Measurements from ENCODE around the gene EGF.
A peak's percentile ranks its signal among the peaks of the same experiment; 100 is the strongest.

EGF gene

GRCh38 chr4:110004556-110004955 lies 91.9 kb downstream of the EGF start:
- no peak for TF ChIP-seq POLR2A (IDR thresholded peaks at IDR 0.05; ENCODE audit: low read length)
- TF ChIP-seq GATA1 (IDR thresholded peaks at IDR 0.05; ENCODE audit: low read depth, low read length), result no peak
- no peak for DNase-seq

GRCh38 chr4:110005461-110006056 lies 92.9 kb downstream of the EGF start:
- peak; percentile 72 to 80 for DNase-seq
- TF ChIP-seq POLR2A (IDR thresholded peaks at IDR 0.05; ENCODE audit: low read length), result no peak
- TF ChIP-seq GATA1 (IDR thresholded peaks at IDR 0.05; ENCODE audit: low read depth, low read length), result no peak

- no peak for DNase-seq
- TF ChIP-seq POLR2A (IDR thresholded peaks at IDR 0.05; ENCODE audit: low read length), result no peak
- no peak for TF ChIP-seq GATA1 (IDR thresholded peaks at IDR 0.05; ENCODE audit: low read depth, low read length)
These were observed 94.5 kb downstream of the EGF start for GRCh38 chr4:110007217-110007616.

DNA sequence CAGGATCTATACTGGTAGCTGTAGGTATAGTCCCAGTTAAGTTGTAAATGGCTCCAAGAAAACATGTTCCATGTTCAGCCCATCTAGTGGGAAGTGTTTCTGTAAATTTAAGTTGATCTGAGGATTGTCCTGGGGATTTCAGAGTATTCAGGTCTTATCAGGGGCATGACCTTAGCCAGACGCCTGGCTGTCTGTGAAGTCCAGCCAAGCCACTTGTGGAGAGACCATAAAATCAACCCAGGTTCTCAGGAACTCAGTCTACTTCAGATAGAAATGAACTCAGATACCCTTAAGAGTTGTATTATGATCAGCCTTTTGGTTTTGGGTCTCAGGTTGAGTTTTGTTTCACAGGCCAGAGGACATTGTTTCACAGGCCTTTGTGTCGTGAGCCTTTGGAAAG lies 95.9 kb downstream of the EGF start:
- DNase-seq, result no peak
- TF ChIP-seq GATA1 (IDR thresholded peaks at IDR 0.05; ENCODE audit: low read depth, low read length) (no peak), POLR2A (IDR thresholded peaks at IDR 0.05; ENCODE audit: low read length) (no peak)

- TF ChIP-seq GATA1 (IDR thresholded peaks at IDR 0.05; ENCODE audit: low read depth, low read length) (no peak), POLR2A (IDR thresholded peaks at IDR 0.05; ENCODE audit: low read length) (no peak)
- DNase-seq, result no peak
These were observed 96.9 kb downstream of the EGF start for GRCh38 chr4:110009550-110009949.

DNA sequence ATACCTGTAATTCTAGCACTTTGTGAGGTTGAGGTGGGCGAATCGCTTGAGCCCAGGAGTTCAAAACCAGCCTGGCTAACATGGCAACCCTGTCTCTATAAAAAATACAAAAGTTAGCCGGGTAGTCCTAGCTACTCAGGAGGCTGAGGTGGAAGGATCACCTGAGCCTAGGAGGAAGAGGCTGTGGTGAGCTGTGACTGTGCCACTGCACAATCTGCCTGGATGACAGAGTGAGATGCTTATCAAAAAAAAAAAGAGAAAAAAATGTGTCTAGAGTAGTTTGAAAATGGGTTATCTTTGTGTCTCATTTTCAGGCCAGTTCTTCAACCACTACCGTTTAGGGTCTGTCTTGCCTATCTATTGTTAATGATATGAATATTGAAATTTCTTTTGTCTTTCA lies 98.1 kb downstream of the EGF start:
- DNase-seq, result no peak
- TF ChIP-seq POLR2A (IDR thresholded peaks at IDR 0.05; ENCODE audit: low read length) (no peak), GATA1 (IDR thresholded peaks at IDR 0.05; ENCODE audit: low read depth, low read length) (no peak)

DNA sequence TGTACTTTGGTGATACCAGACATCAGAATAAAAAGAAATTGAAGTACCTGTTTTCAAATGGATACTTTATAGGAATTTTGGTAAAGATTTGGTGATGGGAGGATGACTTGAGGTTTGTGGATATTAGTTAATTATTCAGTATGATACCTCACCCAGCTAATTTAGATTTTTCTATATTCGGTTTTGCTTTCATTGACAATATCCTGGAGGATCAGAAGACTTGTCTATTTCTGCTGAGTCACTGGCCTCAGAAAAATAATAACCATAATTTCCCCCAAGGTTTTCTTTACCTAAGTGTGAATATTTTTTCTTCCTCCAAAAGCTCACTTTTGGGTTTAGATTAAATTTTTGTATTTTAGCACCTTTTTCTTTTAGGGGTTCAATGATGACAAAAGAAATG lies 100.2 kb downstream of the EGF start:
- no peak for DNase-seq
- TF ChIP-seq POLR2A (IDR thresholded peaks at IDR 0.05; ENCODE audit: low read length) (no peak), GATA1 (IDR thresholded peaks at IDR 0.05; ENCODE audit: low read depth, low read length) (no peak)

DNA sequence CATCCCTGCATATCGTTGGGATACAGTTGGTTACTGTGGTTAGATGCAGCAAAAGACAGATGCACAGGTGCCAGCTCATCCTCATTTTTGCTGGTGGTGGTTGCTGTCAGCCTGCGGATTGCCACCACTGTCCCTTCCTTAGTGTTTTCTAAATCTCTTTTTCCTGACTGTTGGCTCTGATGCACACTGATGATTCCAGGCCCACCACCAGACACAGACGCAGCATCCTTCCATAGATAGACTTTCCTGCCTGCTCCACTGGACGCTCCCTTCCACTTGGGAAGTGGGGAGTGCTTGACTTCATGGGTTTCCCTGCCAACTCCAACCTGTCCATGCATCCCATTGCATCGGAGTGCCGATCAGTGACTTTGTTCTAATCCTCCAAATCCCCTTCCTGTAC lies 101.5 kb downstream of the EGF start:
- no peak for TF ChIP-seq POLR2A (IDR thresholded peaks at IDR 0.05; ENCODE audit: low read length)
- TF ChIP-seq GATA1 (IDR thresholded peaks at IDR 0.05; ENCODE audit: low read depth, low read length), result no peak
- no peak for DNase-seq

DNA sequence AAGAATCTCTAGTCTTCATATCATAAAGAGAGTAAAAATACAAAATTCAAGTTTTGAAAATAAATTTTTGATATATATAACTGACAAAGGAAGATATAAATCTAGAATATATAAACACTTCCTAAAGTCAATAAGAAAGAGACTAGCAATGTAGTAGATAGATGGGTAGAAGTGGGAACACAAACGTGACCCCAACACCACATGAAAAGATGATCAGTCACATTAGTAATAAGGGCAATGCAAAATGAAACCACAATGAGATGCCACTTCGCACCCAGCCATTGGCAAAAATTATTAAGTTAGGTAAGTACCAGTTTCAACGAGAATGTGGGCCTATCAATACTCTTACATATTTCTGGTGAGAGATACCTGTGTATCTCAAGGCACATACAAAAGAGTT lies 106.5 kb downstream of the EGF start:
- TF ChIP-seq GATA1 (IDR thresholded peaks at IDR 0.05; ENCODE audit: low read depth, low read length) (no peak), POLR2A (IDR thresholded peaks at IDR 0.05; ENCODE audit: low read length) (no peak)
- no peak for DNase-seq

DNA sequence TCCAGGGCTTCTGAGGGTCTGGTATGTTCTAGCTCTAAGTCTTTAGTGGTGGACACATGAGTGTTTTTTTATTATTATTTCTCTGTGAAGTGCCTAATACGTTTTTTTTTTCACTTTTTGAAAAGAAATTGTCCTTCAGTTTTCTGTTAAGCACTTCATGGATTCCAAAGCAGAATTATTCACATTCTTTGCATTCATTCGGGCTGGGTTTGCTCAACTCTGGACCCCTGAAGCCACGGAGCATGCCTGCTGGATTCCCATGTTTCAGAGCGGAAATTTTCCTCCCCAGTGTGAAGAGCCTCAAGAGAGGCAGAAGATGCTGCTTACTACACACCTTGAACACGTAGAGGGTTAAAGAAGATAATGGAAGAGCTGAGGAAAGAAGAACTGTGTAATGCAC lies 107.5 kb downstream of the EGF start:
- TF ChIP-seq POLR2A (IDR thresholded peaks at IDR 0.05; ENCODE audit: low read length) (no peak), GATA1 (IDR thresholded peaks at IDR 0.05; ENCODE audit: low read depth, low read length) (no peak)
- no peak for DNase-seq

DNA sequence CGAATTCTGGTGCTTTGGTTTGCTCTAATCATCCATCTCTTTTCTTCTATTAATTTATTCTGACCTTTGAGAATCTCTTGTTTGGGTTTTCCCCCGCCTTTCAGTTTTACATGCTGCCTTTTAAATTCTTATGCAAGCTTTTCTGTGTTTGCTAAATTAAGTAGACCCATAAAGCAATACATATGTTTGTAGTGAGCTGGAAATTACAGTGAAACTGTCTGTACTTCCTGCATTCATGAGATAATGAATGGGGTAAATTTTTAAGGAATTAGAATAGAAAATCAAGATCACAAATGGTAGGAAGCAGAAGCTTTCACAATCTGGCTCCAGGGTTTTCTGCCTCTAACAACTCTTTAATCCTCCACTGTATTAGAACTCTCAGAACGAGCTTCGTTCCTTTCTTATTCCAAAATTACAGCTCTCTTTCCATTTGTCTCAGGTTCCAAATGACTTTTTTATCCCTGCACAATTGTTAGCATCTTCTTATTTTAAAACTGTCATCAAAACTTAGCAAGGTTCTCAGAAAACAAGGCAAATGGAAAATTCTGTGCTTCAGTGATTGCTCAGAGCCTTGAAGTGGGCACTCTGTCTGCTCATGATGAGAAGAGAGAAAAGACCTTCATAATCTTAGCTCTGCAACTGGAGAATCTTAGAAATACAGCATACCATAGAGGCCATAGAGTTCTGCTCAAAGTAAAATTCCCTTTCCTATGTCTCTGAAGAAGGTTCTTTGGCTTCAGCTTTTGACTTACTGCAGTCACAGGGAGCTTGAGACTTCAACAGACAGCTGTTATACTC lies 108.2 kb downstream of the EGF start:
- no peak for DNase-seq
- TF ChIP-seq GATA1 (IDR thresholded peaks at IDR 0.05; ENCODE audit: low read depth, low read length), result no peak
- no peak for TF ChIP-seq POLR2A (IDR thresholded peaks at IDR 0.05; ENCODE audit: low read length)

- no peak for DNase-seq
- TF ChIP-seq POLR2A (IDR thresholded peaks at IDR 0.05; ENCODE audit: low read length) (no peak), GATA1 (IDR thresholded peaks at IDR 0.05; ENCODE audit: low read depth, low read length) (no peak)
These were observed 109.8 kb downstream of the EGF start for GRCh38 chr4:110022457-110022856.

GRCh38 chr4:110025056-110025455 lies 112.4 kb downstream of the EGF start:
- DNase-seq, result no peak
- TF ChIP-seq GATA1 (IDR thresholded peaks at IDR 0.05; ENCODE audit: low read depth, low read length) (no peak), POLR2A (IDR thresholded peaks at IDR 0.05; ENCODE audit: low read length) (no peak)

DNA sequence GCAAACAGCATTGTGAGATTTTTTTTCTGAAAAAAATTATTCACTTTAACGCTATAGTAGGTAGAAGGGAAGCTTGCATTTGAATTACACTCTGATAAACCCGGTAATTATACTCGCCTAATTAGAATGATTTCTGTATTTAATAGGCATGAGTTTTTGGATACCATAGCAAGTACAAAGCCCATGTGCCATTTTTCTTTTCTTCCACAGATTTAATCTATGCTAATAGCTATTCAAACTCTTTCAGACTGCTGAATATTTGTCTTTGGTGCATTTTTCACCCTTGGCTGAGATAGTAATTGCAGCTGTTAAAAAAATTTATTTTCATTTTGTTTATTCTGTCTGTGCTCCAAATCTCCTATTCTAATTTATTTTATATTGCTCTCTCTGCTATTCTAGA lies 113.0 kb downstream of the EGF start:
- DNase-seq, result no peak
- TF ChIP-seq GATA1 (IDR thresholded peaks at IDR 0.05; ENCODE audit: low read depth, low read length) (no peak), POLR2A (IDR thresholded peaks at IDR 0.05; ENCODE audit: low read length) (no peak)

DNA sequence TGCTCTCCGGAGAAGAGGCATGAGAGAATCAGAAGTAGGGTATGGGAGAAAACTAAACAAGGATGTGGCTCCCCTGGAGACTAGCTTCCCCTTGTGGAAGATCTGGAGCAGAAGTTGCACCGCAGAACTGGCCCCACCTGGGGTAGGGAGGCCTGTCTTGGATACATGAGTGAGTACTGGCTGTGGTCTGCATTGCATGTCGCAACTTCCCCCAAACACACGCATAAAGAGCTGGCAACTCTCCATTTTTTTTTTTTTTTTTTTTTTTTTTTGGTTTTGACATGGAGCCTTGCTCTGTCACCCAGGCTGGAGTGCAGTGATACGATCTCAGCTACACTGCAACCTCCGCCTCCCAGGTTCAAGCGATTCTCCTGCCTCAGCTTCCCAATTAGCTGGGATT lies 119.9 kb downstream of the EGF start:
- no peak for DNase-seq
- TF ChIP-seq GATA1 (IDR thresholded peaks at IDR 0.05; ENCODE audit: low read depth, low read length) (no peak), POLR2A (IDR thresholded peaks at IDR 0.05; ENCODE audit: low read length) (no peak)

Measured in erythroblast (primary cell).